GM18520 (cell line): ENCODE measurements around the gene AP4B1.

Experiments
- ATAC-seq: cut with Tn5 transposase; IDR thresholded peaks from one replicate; pipeline ENCODE4 v1.9.1; 2021; ENCODE audit not compliant: unreplicated experiment

AP4B1 gene

GRCh38 chr1:113930499-113931161, 26.0 kb upstream of the AP4B1 start:
- peak; percentile 21 for ATAC-seq

- ATAC-seq, result peak; percentile 22
These were observed 25.3 kb upstream of the AP4B1 start for GRCh38 chr1:113929750-113930498.

- ATAC-seq, result peak; percentile 54
These were observed 24.5 kb upstream of the AP4B1 start, which contains the start of gene HIPK1 for GRCh38 chr1:113928941-113929749. TSS of gene HIPK1 (plus strand) at chr1:113929324.

- ATAC-seq, result no peak
These were observed 23.8 kb upstream of the AP4B1 start for GRCh38 chr1:113928187-113928930.

- ATAC-seq, result no peak
These were observed 19.9 kb upstream of the AP4B1 start for GRCh38 chr1:113924473-113924872.

GRCh38 chr1:113922957-113923356, 18.4 kb upstream of the AP4B1 start:
- ATAC-seq, result no peak

- ATAC-seq, result no peak
These were observed 13.6 kb upstream of the AP4B1 start for GRCh38 chr1:113918243-113918642.

GRCh38 chr1:113917400-113918082, 12.9 kb upstream of the AP4B1 start:
- ATAC-seq, result no peak

GRCh38 chr1:113916974-113917373, 12.4 kb upstream of the AP4B1 start:
- no peak for ATAC-seq

- no peak for ATAC-seq
These were observed 9.5 kb upstream of the AP4B1 start for GRCh38 chr1:113913887-113914664.

- ATAC-seq, result no peak
These were observed 8.7 kb upstream of the AP4B1 start for GRCh38 chr1:113913312-113913668.

GRCh38 chr1:113912594-113913311, 8.2 kb upstream of the AP4B1 start:
- ATAC-seq, result no peak

- ATAC-seq, result peak; percentile 1
These were observed 849 bp upstream of the AP4B1 start for GRCh38 chr1:113905435-113905861.

- ATAC-seq, result no peak
These were observed 316 bp downstream of the AP4B1 start for GRCh38 chr1:113904293-113904673.

GRCh38 chr1:113903501-113904292, 902 bp downstream of the AP4B1 start:
- no peak for ATAC-seq

- ATAC-seq, result no peak
These were observed 3.4 kb downstream of the AP4B1 start for GRCh38 chr1:113901191-113901590.

- ATAC-seq, result no peak
These were observed 5.5 kb downstream of the AP4B1 start for GRCh38 chr1:113899111-113899510.

- ATAC-seq, result no peak
These were observed 6.3 kb downstream of the AP4B1 start for GRCh38 chr1:113898241-113898814.
